Body of pancreas (tissue), 4 donors: Measurements from ENCODE around the gene TTC28.

Source experiments
- CTCF ChIP-seq, 7 experiments: fragments of 450-650 bp in 4 of 7; fragments of 200-600 bp in 3 of 7; sonication (generic) in 3 of 7; IDR thresholded peaks; one replicate each; pipeline ENCODE4 v1.5.1; 2016 to 2019; ENCODE audit warnings: antibody characterized with exemption in 7 of 7
- POLR2A ChIP-seq, 3 donors: fragments of 450-650 bp; IDR thresholded peaks; one replicate each; pipeline ENCODE4 v1.6.1; 2016; ENCODE audit warnings: antibody characterized with exemption in 3 of 3, mild to moderate bottlenecking in 2 of 3

- no peak for TF ChIP-seq POLR2A (IDR thresholded peaks at IDR 0.05)
- no peak for TF ChIP-seq CTCF (IDR thresholded peaks at IDR 0.05)
Measured at GRCh38 chr22:28123989-28124766, 555.5 kb downstream of the TTC28 start.
